T-helper 1 cell treated with Interleukin-12 subunit alpha and Interleukin-12 subunit beta and Interleukin-4 antibody, amounts not matched to agents 30 μg/mL and 1 μg/mL, for 36 hours (primary cell): ENCODE results near the gene CORO2B.

Experiments used
- H3K27ac Mint-ChIP-seq: one replicate; pipeline ENCODE4 v1.8.0; 2021; ENCODE audit warnings: mild to moderate bottlenecking, mixed read lengths
- H3K27me3 Mint-ChIP-seq: one replicate; pipeline ENCODE4 v1.8.0; 2021; ENCODE audit warnings: low read depth, mixed read lengths
- H3K36me3 Mint-ChIP-seq: one replicate; pipeline ENCODE4 v1.8.0; 2021; ENCODE audit warnings: low read depth, mixed read lengths
- H3K4me1 Mint-ChIP-seq: one replicate; pipeline ENCODE4 v1.8.0; 2021; ENCODE audit warnings: low read depth, mixed read lengths
- H3K4me3 Mint-ChIP-seq: one replicate; pipeline ENCODE4 v1.8.0; 2021; ENCODE audit warnings: mild to moderate bottlenecking, moderate library complexity, mixed read lengths
- H3K9me3 Mint-ChIP-seq: one replicate; pipeline ENCODE4 v1.8.0; 2021; ENCODE audit warnings: mixed read lengths

Gene CORO2B

GRCh38 chr15:68691705-68692104 is 112.9 kb downstream of the CORO2B start:
- H3K27ac Mint-ChIP-seq = no peak overlapping the region
- H3K9me3 Mint-ChIP-seq = no peaks in the 10 kb centered on the region
- H3K27me3 Mint-ChIP-seq = peaks cover 7% of the 10 kb centered on the region
- no peaks in the 10 kb centered on the region for H3K36me3 Mint-ChIP-seq
- no peak overlapping the region for H3K4me3 Mint-ChIP-seq
- peaks cover 2% of the 10 kb centered on the region for H3K4me1 Mint-ChIP-seq

DNA sequence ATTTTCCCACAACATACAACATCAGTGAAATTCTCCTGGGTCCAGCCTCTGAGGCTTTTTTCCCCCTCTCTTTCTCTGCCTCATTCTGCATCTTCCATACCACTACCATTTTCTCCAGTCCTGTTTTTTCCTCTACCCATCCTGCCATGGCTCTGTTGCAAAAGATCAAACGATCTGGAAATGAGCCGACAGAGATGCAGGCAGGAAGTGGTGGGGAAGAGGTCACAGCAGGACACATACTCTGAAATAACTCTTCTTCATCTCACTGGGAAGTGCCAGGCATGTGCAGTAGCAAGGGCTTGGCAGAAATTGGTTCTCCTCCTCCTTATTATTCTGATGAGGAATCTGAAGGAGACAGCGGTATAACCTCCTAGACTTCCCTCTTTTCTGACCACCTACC is 114.3 kb downstream of the CORO2B start:
- H3K4me1 Mint-ChIP-seq = peaks cover 2% of the 10 kb centered on the region
- H3K27me3 Mint-ChIP-seq = peaks cover 7% of the 10 kb centered on the region
- H3K4me3 Mint-ChIP-seq = no peak overlapping the region
- H3K36me3 Mint-ChIP-seq = no peaks in the 10 kb centered on the region
- no peaks in the 10 kb centered on the region for H3K9me3 Mint-ChIP-seq
- H3K27ac Mint-ChIP-seq = no peak overlapping the region

- H3K27ac Mint-ChIP-seq = no peak overlapping the region
- H3K4me1 Mint-ChIP-seq = peaks cover 2% of the 10 kb centered on the region
- no peak overlapping the region for H3K4me3 Mint-ChIP-seq
- H3K27me3 Mint-ChIP-seq = peaks cover 7% of the 10 kb centered on the region
- no peaks in the 10 kb centered on the region for H3K36me3 Mint-ChIP-seq
- H3K9me3 Mint-ChIP-seq = no peaks in the 10 kb centered on the region
Measured at GRCh38 chr15:68694111-68694510, 115.3 kb downstream of the CORO2B start.

GRCh38 chr15:68695061-68695595 is 116.3 kb downstream of the CORO2B start:
- Mint-ChIP-seq H3K4me3 (no peak overlapping the region), H3K9me3 (no peaks in the 10 kb centered on the region), H3K36me3 (no peaks in the 10 kb centered on the region), H3K4me1 (peaks cover 2% of the 10 kb centered on the region), H3K27ac (no peak overlapping the region), H3K27me3 (peaks cover 7% of the 10 kb centered on the region)

DNA sequence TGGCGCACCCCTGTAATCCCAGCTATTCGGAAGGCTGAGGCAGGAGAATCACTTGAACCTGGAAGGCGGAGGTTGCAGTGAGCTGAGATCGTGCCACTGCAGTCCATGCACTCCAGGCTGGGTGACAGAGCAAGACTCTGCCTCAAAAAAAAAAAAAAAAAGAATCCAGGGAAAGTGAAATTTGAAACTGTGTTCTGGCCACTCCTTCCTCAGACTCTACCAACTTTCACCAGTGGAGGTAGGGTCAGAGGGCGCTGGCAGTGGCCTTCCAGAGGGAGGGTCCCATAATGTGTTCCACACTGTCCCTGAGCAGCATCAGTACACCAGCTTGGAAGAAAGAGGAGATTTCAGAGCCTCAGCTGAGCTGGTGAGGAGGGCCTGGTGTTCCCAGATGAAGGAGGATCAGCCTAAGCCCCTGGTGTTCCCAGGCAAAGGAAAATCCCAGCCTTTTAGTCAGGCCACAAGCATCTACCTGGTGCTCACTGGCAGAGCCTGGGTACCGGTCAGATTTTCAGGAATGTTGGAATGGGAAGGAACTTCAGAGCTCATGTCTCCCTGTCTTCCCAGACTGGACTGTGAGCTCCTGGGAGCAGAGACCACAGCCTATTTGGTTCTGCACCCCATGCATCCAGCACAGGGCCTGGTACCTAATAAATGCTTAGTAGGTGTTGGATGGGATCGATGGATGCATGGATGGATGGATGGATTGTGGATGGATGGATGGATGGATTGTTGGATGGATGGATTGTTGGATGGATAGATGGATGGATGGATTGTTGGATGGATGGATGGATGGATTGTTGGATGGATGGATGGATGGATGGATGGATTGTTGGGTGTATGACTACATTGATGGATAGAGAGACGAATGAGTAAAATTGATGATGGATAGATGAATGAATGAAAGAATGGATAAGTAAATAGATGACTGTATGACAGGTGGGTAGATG is 117.9 kb downstream of the CORO2B start:
- H3K36me3 Mint-ChIP-seq = no peaks in the 10 kb centered on the region
- H3K4me1 Mint-ChIP-seq = peaks cover 2% of the 10 kb centered on the region
- H3K9me3 Mint-ChIP-seq = no peaks in the 10 kb centered on the region
- H3K4me3 Mint-ChIP-seq = no peak overlapping the region
- no peak overlapping the region for H3K27ac Mint-ChIP-seq
- H3K27me3 Mint-ChIP-seq = peaks cover 7% of the 10 kb centered on the region

DNA sequence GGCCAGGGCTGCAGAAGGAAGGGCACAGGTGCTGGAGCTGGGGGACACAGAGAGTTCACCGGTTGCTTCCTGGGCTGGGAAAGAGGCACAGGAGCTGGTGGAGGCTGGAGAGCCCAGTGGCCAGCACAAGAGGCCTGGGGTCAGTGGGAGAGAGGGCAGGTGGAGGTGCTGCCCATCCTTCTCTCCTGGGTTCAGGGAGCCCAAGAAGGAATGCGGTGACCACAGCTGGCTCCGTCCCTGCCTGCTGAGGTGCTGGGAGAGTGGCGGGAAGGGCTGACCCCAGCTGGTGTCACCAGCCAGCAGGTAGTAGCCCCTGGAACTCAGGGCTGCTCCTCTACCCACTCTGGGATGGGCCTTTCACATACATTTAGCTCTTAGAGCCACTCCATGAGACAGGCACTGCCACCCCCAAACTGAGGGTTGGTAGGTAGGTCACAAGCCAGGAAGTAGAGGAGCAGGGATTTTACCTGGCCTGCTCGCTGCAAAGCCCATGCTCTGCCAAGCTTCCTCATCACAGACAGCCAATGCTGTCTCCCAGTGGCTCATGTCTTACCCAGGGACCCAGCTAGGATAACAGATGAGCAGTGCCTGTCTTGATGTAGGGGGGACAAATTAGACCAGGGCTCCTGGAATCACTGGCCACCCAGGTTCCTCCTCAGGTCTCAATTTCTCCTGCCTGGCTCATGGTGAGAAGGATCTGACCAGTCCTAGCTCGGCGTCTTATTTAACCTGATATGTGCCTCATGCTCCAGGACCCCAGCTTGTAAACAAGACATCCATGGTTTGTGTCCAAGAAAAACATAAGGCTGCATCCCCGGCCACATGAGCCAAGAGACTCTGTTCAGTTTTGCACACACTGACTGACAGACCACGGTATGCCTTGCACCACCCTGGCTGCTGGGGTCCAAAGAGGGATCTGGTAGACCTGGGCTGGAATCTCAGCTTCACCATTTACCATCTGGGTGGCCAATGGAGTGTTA is 119.2 kb downstream of the CORO2B start:
- H3K27ac Mint-ChIP-seq = no peak overlapping the region
- no peak overlapping the region for H3K4me3 Mint-ChIP-seq

GRCh38 chr15:68698708-68699107 is 119.9 kb downstream of the CORO2B start:
- Mint-ChIP-seq H3K27ac (no peak overlapping the region), H3K9me3 (no peaks in the 10 kb centered on the region), H3K27me3 (peaks cover 17% of the 10 kb centered on the region), H3K4me1 (no peaks in the 10 kb centered on the region), H3K36me3 (no peaks in the 10 kb centered on the region), H3K4me3 (no peak overlapping the region)

More for the DNA sequence above, 119.2 kb downstream of the CORO2B start:
- H3K4me1 Mint-ChIP-seq = peaks cover 1% of the 10 kb centered on the region
- peaks cover 13% of the 10 kb centered on the region for H3K27me3 Mint-ChIP-seq
- H3K36me3 Mint-ChIP-seq = no peaks in the 10 kb centered on the region
- no peaks in the 10 kb centered on the region for H3K9me3 Mint-ChIP-seq

GRCh38 chr15:68699124-68699880 is 120.5 kb downstream of the CORO2B start:
- no peak overlapping the region for H3K27ac Mint-ChIP-seq
- H3K4me1 Mint-ChIP-seq = no peaks in the 10 kb centered on the region
- H3K9me3 Mint-ChIP-seq = no peaks in the 10 kb centered on the region
- H3K36me3 Mint-ChIP-seq = no peaks in the 10 kb centered on the region
- H3K4me3 Mint-ChIP-seq = no peak overlapping the region
- peaks cover 18% of the 10 kb centered on the region for H3K27me3 Mint-ChIP-seq

- Mint-ChIP-seq H3K4me1 (no peaks in the 10 kb centered on the region), H3K27me3 (peaks cover 22% of the 10 kb centered on the region), H3K36me3 (no peaks in the 10 kb centered on the region)
Measured at GRCh38 chr15:68699881-68700454, 121.2 kb downstream of the CORO2B start.

GRCh38 chr15:68700455-68701123 is 121.8 kb downstream of the CORO2B start:
- H3K27ac Mint-ChIP-seq = no peak overlapping the region

More at GRCh38 chr15:68699881-68700454, 121.2 kb downstream of the CORO2B start:
- Mint-ChIP-seq H3K9me3 (no peaks in the 10 kb centered on the region), H3K4me3 (no peak overlapping the region), H3K27ac (no peak overlapping the region)

GRCh38 chr15:68701886-68702285 is 123.1 kb downstream of the CORO2B start:
- Mint-ChIP-seq H3K4me3 (no peak overlapping the region), H3K4me1 (no peaks in the 10 kb centered on the region), H3K36me3 (no peaks in the 10 kb centered on the region), H3K9me3 (no peaks in the 10 kb centered on the region), H3K27ac (no peak overlapping the region), H3K27me3 (peaks cover 18% of the 10 kb centered on the region)

More at GRCh38 chr15:68700455-68701123, 121.8 kb downstream of the CORO2B start:
- H3K4me1 Mint-ChIP-seq = no peaks in the 10 kb centered on the region
- H3K9me3 Mint-ChIP-seq = no peaks in the 10 kb centered on the region
- peaks cover 17% of the 10 kb centered on the region for H3K27me3 Mint-ChIP-seq
- no peaks in the 10 kb centered on the region for H3K36me3 Mint-ChIP-seq
- no peak overlapping the region for H3K4me3 Mint-ChIP-seq

DNA sequence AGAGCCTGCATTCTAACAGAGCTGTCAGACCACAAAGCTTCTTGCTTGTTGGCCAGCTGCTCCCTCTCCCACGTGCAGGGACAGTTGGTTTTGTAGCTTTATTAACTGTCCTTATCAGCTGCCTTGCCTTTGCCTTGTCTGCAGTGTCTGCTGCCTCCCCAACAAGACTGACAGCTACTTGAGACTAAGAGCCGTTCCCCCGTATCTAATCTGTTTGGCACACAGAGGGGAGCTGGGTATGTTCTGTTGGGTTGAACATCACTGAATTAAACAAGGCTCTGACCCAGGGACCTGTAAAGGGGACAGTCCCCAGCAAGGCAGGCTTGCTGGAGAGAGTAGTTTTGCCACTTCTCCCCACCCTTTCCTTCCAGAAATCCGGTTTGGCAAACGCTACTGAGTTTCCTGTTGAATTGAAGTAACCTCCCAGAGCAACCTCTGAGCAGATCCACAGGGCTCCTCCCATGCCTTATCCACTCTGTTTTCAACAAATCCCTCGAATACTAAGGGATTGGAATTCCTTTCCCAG is 125.8 kb downstream of the CORO2B start:
- H3K4me3 Mint-ChIP-seq = no peak overlapping the region
- no peaks in the 10 kb centered on the region for H3K4me1 Mint-ChIP-seq
- H3K9me3 Mint-ChIP-seq = no peaks in the 10 kb centered on the region
- no peak overlapping the region for H3K27ac Mint-ChIP-seq
- H3K36me3 Mint-ChIP-seq = no peaks in the 10 kb centered on the region
- H3K27me3 Mint-ChIP-seq = peaks cover 18% of the 10 kb centered on the region

- Mint-ChIP-seq H3K4me3 (no peak overlapping the region), H3K27me3 (peaks cover 18% of the 10 kb centered on the region), H3K9me3 (no peaks in the 10 kb centered on the region), H3K4me1 (no peaks in the 10 kb centered on the region), H3K36me3 (no peaks in the 10 kb centered on the region), H3K27ac (no peak overlapping the region)
Measured at GRCh38 chr15:68706256-68706655, 127.5 kb downstream of the CORO2B start.
